Measurements from ENCODE around the gene ASPSCR1.

Gene ASPSCR1

GRCh38 chr17:82058855-82059249 is 81.4 kb downstream of the ASPSCR1 start:
- H3K36me3 ChIP-seq (ENCODE audit: control insufficient read depth in 2 of 2, insufficient read depth in 2 of 2, low read length in 2 of 2), result peaks cover 74 to 75% of the 10 kb centered on the region in 2 donors
- H3K4me3 ChIP-seq (ENCODE audit: low read length in 2 of 2), result no peak overlapping the region
- no peak overlapping the region for H3K9ac ChIP-seq (ENCODE audit: low read depth in 1 of 2, low read length in 2 of 2)
- H3K9me3 ChIP-seq (ENCODE audit: control insufficient read depth in 2 of 2, low read length in 2 of 2), result no peaks in the 10 kb centered on the region
- H3K27me3 ChIP-seq (ENCODE audit: control insufficient read depth in 2 of 2, insufficient read depth in 2 of 2, low read length in 2 of 2), result no peaks in the 10 kb centered on the region
- H3K4me1 ChIP-seq (ENCODE audit: control insufficient read depth in 2 of 2, insufficient read depth in 2 of 2, low read length in 2 of 2), result peaks cover 0 to under 1% of the 10 kb centered on the region in 2 donors
- no peak overlapping the region for H3K27ac ChIP-seq (ENCODE audit: low read depth in 2 of 2, low read length in 2 of 2)

- Histone ChIP-seq H3K9ac (ENCODE audit: low read depth in 1 of 2, low read length in 2 of 2) (no peak overlapping the region), H3K9me3 (ENCODE audit: control insufficient read depth in 2 of 2, low read length in 2 of 2) (no peaks in the 10 kb centered on the region), H3K36me3 (ENCODE audit: control insufficient read depth in 2 of 2, insufficient read depth in 2 of 2, low read length in 2 of 2) (peaks cover 69 to 71% of the 10 kb centered on the region in 2 donors), H3K4me3 (ENCODE audit: low read length in 2 of 2) (no peak overlapping the region), H3K27ac (ENCODE audit: low read depth in 2 of 2, low read length in 2 of 2) (no peak overlapping the region), H3K27me3 (ENCODE audit: control insufficient read depth in 2 of 2, insufficient read depth in 2 of 2, low read length in 2 of 2) (no peaks in the 10 kb centered on the region), H3K4me1 (ENCODE audit: control insufficient read depth in 2 of 2, insufficient read depth in 2 of 2, low read length in 2 of 2) (peaks cover 4 to 6% of the 10 kb centered on the region in 2 donors)
Observed at GRCh38 chr17:82059272-82060000, 82.0 kb downstream of the ASPSCR1 start.

- no peaks in the 10 kb centered on the region for H3K9me3 ChIP-seq (ENCODE audit: control insufficient read depth in 2 of 2, low read length in 2 of 2)
- no peak overlapping the region for H3K27ac ChIP-seq (ENCODE audit: low read depth in 2 of 2, low read length in 2 of 2)
- no peaks in the 10 kb centered on the region for H3K27me3 ChIP-seq (ENCODE audit: control insufficient read depth in 2 of 2, insufficient read depth in 2 of 2, low read length in 2 of 2)
- H3K4me1 ChIP-seq (ENCODE audit: control insufficient read depth in 2 of 2, insufficient read depth in 2 of 2, low read length in 2 of 2), result peaks cover 10 to 12% of the 10 kb centered on the region in 2 donors
- peaks cover 64 to 66% of the 10 kb centered on the region in 2 donors for H3K36me3 ChIP-seq (ENCODE audit: control insufficient read depth in 2 of 2, insufficient read depth in 2 of 2, low read length in 2 of 2)
- H3K9ac ChIP-seq (ENCODE audit: low read depth in 1 of 2, low read length in 2 of 2), result no peak overlapping the region
- H3K4me3 ChIP-seq (ENCODE audit: low read length in 2 of 2), result no peak overlapping the region
Observed at GRCh38 chr17:82060001-82060380, 82.6 kb downstream of the ASPSCR1 start.

GRCh38 chr17:82060614-82061013 is 83.2 kb downstream of the ASPSCR1 start:
- H3K9ac ChIP-seq (ENCODE audit: low read depth in 1 of 2, low read length in 2 of 2), result no peak overlapping the region
- H3K36me3 ChIP-seq (ENCODE audit: control insufficient read depth in 2 of 2, insufficient read depth in 2 of 2, low read length in 2 of 2), result peaks cover 60 to 63% of the 10 kb centered on the region in 2 donors
- peaks cover 11 to 12% of the 10 kb centered on the region in 2 donors for H3K4me1 ChIP-seq (ENCODE audit: control insufficient read depth in 2 of 2, insufficient read depth in 2 of 2, low read length in 2 of 2)

GRCh38 chr17:82061047-82061925 is 83.9 kb downstream of the ASPSCR1 start:
- Histone ChIP-seq H3K27ac (ENCODE audit: low read depth in 2 of 2, low read length in 2 of 2) (no peak overlapping the region), H3K4me3 (ENCODE audit: low read length in 2 of 2) (no peak overlapping the region), H3K9me3 (ENCODE audit: control insufficient read depth in 2 of 2, low read length in 2 of 2) (no peaks in the 10 kb centered on the region), H3K36me3 (ENCODE audit: control insufficient read depth in 2 of 2, insufficient read depth in 2 of 2, low read length in 2 of 2) (peaks cover 54 to 57% of the 10 kb centered on the region in 2 donors), H3K9ac (ENCODE audit: low read depth in 1 of 2, low read length in 2 of 2) (no peak overlapping the region), H3K27me3 (ENCODE audit: control insufficient read depth in 2 of 2, insufficient read depth in 2 of 2, low read length in 2 of 2) (no peaks in the 10 kb centered on the region), H3K4me1 (ENCODE audit: control insufficient read depth in 2 of 2, insufficient read depth in 2 of 2, low read length in 2 of 2) (peaks cover 12 to 15% of the 10 kb centered on the region in 2 donors)

More at GRCh38 chr17:82060614-82061013, 83.2 kb downstream of the ASPSCR1 start:
- no peak overlapping the region for H3K4me3 ChIP-seq (ENCODE audit: low read length in 2 of 2)
- no peaks in the 10 kb centered on the region for H3K27me3 ChIP-seq (ENCODE audit: control insufficient read depth in 2 of 2, insufficient read depth in 2 of 2, low read length in 2 of 2)
- H3K27ac ChIP-seq (ENCODE audit: low read depth in 2 of 2, low read length in 2 of 2), result no peak overlapping the region
- H3K9me3 ChIP-seq (ENCODE audit: control insufficient read depth in 2 of 2, low read length in 2 of 2), result no peaks in the 10 kb centered on the region

GRCh38 chr17:82062076-82062983 is 84.9 kb downstream of the ASPSCR1 start:
- Histone ChIP-seq H3K27me3 (ENCODE audit: control insufficient read depth in 2 of 2, insufficient read depth in 2 of 2, low read length in 2 of 2) (no peaks in the 10 kb centered on the region), H3K27ac (ENCODE audit: low read depth in 2 of 2, low read length in 2 of 2) (no peak overlapping the region), H3K36me3 (ENCODE audit: control insufficient read depth in 2 of 2, insufficient read depth in 2 of 2, low read length in 2 of 2) (peaks cover 45 to 52% of the 10 kb centered on the region in 2 donors), H3K9me3 (ENCODE audit: control insufficient read depth in 2 of 2, low read length in 2 of 2) (no peaks in the 10 kb centered on the region), H3K4me3 (ENCODE audit: low read length in 2 of 2) (no peak overlapping the region), H3K4me1 (ENCODE audit: control insufficient read depth in 2 of 2, insufficient read depth in 2 of 2, low read length in 2 of 2) (peaks cover 12 to 17% of the 10 kb centered on the region in 2 donors), H3K9ac (ENCODE audit: low read depth in 1 of 2, low read length in 2 of 2) (no peak overlapping the region)

- H3K36me3 ChIP-seq (ENCODE audit: control insufficient read depth in 2 of 2, insufficient read depth in 2 of 2, low read length in 2 of 2), result peaks cover 40 to 49% of the 10 kb centered on the region in 2 donors
- no peak overlapping the region for H3K27ac ChIP-seq (ENCODE audit: low read depth in 2 of 2, low read length in 2 of 2)
- peaks cover 12 to 17% of the 10 kb centered on the region in 2 donors for H3K4me1 ChIP-seq (ENCODE audit: control insufficient read depth in 2 of 2, insufficient read depth in 2 of 2, low read length in 2 of 2)
- no peak overlapping the region for H3K9ac ChIP-seq (ENCODE audit: low read depth in 1 of 2, low read length in 2 of 2)
- no peaks in the 10 kb centered on the region for H3K9me3 ChIP-seq (ENCODE audit: control insufficient read depth in 2 of 2, low read length in 2 of 2)
- no peak overlapping the region for H3K4me3 ChIP-seq (ENCODE audit: low read length in 2 of 2)
- H3K27me3 ChIP-seq (ENCODE audit: control insufficient read depth in 2 of 2, insufficient read depth in 2 of 2, low read length in 2 of 2), result no peaks in the 10 kb centered on the region
Observed at GRCh38 chr17:82062984-82063368, 85.5 kb downstream of the ASPSCR1 start.

GRCh38 chr17:82063424-82064415 is 86.3 kb downstream of the ASPSCR1 start:
- H3K36me3 ChIP-seq (ENCODE audit: control insufficient read depth in 2 of 2, insufficient read depth in 2 of 2, low read length in 2 of 2), result peaks cover 35 to 47% of the 10 kb centered on the region in 2 donors
- H3K9me3 ChIP-seq (ENCODE audit: control insufficient read depth in 2 of 2, low read length in 2 of 2), result no peaks in the 10 kb centered on the region
- no peaks in the 10 kb centered on the region for H3K27me3 ChIP-seq (ENCODE audit: control insufficient read depth in 2 of 2, insufficient read depth in 2 of 2, low read length in 2 of 2)
- peaks cover 12 to 17% of the 10 kb centered on the region in 2 donors for H3K4me1 ChIP-seq (ENCODE audit: control insufficient read depth in 2 of 2, insufficient read depth in 2 of 2, low read length in 2 of 2)
- no peak overlapping the region for H3K27ac ChIP-seq (ENCODE audit: low read depth in 2 of 2, low read length in 2 of 2)
- peak overlapping the region; percentile 71 to 76 for H3K4me3 ChIP-seq (ENCODE audit: low read length in 2 of 2)
- H3K9ac ChIP-seq (ENCODE audit: low read depth in 1 of 2, low read length in 2 of 2), result peak overlapping the region in 1 of 2 donors; percentile 87

Measured in mucosa of rectum (tissue), 2 donors.